ENCODE measurements around the gene ATP6AP1.

The ATP6AP1 gene

DNA sequence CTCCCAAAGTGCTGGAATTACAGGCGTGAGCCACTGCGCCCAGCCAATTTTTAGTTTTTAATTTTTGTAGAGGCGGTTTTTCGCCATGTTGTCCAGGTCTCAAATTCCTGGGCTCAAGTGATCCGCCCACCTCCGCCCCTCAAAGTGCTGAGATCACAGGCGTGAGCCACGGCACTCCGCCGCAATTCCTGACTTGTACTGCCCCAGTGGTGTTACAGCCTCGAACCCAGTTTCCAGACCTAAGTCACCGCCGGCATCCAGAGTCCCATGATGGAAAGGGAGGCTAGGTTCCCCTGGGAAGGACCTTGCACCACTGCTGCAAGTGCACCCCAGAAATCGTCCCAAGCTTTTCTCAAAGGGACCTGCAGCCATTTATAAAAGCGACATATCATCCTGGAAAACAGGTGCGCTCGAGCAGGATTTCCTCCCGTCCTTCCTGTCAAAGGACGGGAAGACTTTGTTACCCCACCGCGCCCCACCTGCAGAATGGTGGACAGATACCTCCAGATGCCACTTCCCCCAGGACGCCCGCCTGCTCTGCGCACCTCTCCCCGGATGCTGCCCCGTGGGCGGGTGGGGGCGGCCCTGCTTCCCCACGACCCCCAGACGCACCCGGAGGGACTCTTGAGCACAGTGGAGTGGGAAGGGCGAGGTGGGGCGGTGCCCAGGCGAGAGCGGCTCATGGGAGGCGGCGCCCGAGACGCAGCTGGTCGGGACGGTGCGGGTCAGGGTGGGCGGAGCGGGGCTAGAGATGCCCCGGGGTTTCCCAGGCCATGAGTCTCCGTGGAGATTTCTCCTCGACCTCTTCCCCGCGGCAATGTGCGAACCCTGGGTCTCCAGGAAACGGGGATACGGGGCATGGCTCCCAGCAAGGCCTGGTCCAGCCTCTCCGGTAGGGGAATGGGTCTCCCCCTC lies 31.2 kb upstream of the ATP6AP1 start:
- Histone ChIP-seq H3K4me2 (peak overlapping the region; percentile 72 to 90 (median 83)), H3K27me3 (peaks cover 0 to 32% (median 12%) of the 10 kb centered on the region in 11 experiments; a peak in 14 of 22 replicates), H3K4me3 (peak overlapping the region; percentile 54 to 86 (median 79)), H3K9me3 (replicated peaks in 1 of 11) (peaks cover 16 to 38% (median 28%) of the 10 kb centered on the region in 11 experiments; a peak in 21 of 22 replicates), H4K20me1 (peaks cover 31 to 35% (median 34%) of the 10 kb centered on the region in 11 experiments; a peak in 21 of 22 replicates), H3K9ac (peak overlapping the region; percentile 94 to 100 (median 96)), H3K36me3 (peaks cover 22 to 26% (median 24%) of the 10 kb centered on the region in 11 experiments), H3K4me1 (peaks cover 0 to 20% (median 9%) of the 10 kb centered on the region in 10 experiments; a peak in 13 of 20 replicates), H3K27ac (peak overlapping the region; percentile 94 to 99 (median 98))
- TF ChIP-seq Cebpa-rat (IDR thresholded peaks at IDR 0.05), result no peak

GRCh38 chrX:154397888-154398667 lies 30.4 kb upstream of the ATP6AP1 start, which contains the start of gene RPL10:
TSS of gene RPL10 (plus strand) at chrX:154398377. CDS start at chrX:154398520, 143 bp downstream.
- H3K9ac ChIP-seq, result peak within 1 kb of the TSS; percentile 94 to 100 (median 96)
- peaks cover 16 to 38% (median 28%) of the 10 kb centered on the region in 11 experiments; a peak in 21 of 22 replicates for H3K9me3 ChIP-seq (replicated peaks in 1 of 11)
- H3K4me1 ChIP-seq, result peaks cover 0 to 20% (median 9%) of the 10 kb centered on the region in 10 experiments; a peak in 13 of 20 replicates
- H3K4me2 ChIP-seq, result peak within 1 kb of the TSS; percentile 80 to 92 (median 86)
- no peak for TF ChIP-seq Cebpa-rat (IDR thresholded peaks at IDR 0.05)
- peaks cover 0 to 39% (median 15%) of the 10 kb centered on the region in 11 experiments; a peak in 16 of 22 replicates for H3K27me3 ChIP-seq
- peak within 1 kb of the TSS; percentile 94 to 99 (median 98) for H3K27ac ChIP-seq
- peak within 1 kb of the TSS; percentile 54 to 86 (median 79) for H3K4me3 ChIP-seq
- peaks cover 22 to 26% (median 24%) of the 10 kb centered on the region in 11 experiments for H3K36me3 ChIP-seq
- peaks cover 36 to 44% (median 42%) of the 10 kb centered on the region in 11 experiments; a peak in 21 of 22 replicates for H4K20me1 ChIP-seq

DNA sequence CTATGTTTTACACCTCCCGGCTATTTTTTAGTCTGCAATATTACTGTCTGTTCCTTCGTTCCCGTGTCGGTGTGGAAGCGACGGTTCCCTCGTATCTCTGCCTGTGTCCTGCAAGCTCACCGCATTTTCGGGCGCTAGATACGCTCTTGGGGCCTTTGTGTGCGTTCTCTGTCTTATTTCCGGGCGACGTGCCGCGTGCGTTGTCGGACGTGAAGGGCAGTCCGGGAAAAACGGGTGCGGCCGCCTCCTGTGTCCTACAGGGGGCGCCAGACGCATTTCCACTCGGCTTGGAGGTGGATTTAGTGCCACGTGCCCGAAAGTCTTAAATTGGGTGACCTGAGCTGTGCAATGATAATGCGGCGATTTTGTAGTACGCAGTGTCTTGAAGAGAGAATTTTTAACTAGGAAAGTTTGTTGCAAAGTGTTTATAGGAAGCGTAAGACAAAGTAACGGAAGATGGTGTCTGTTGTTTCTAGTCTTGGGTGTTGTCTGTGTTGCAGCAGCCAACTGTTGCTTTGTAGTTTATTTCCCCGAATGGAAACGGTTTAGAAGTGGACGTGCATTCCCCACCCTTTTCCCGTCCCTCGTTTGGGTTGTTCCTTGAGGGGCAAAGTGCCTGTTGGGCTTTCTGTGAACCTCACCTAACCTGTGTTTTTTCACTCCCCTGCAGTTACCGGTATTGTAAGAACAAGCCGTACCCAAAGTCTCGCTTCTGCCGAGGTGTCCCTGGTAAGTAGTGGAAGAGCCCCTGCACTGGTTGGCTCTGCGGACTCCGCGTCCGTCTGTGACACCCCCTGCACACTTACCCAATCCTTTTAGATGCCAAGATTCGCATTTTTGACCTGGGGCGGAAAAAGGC lies 29.6 kb upstream of the ATP6AP1 start:
- Histone ChIP-seq H3K36me3 (peaks cover 22 to 26% (median 24%) of the 10 kb centered on the region in 11 experiments), H3K4me3 (peak overlapping the region; percentile 54 to 86 (median 79)), H3K27me3 (peaks cover 0 to 39% (median 17%) of the 10 kb centered on the region in 11 experiments; a peak in 17 of 22 replicates), H3K4me1 (peaks cover 0 to 20% (median 9%) of the 10 kb centered on the region in 10 experiments; a peak in 13 of 20 replicates), H3K9me3 (replicated peaks in 1 of 11) (peaks cover 16 to 39% (median 28%) of the 10 kb centered on the region in 11 experiments; a peak in 21 of 22 replicates), H3K27ac (peak overlapping the region; percentile 88 to 99 (median 98)), H4K20me1 (peaks cover 36 to 50% (median 45%) of the 10 kb centered on the region in 11 experiments; a peak in 21 of 22 replicates), H3K4me2 (peak overlapping the region; percentile 74 to 92 (median 86)), H3K9ac (peak overlapping the region; percentile 94 to 100 (median 96))
- no peak for TF ChIP-seq Cebpa-rat (IDR thresholded peaks at IDR 0.05)

GRCh38 chrX:154399527-154400368 lies 28.7 kb upstream of the ATP6AP1 start:
- Histone ChIP-seq H4K20me1 (peaks cover 36 to 57% (median 46%) of the 10 kb centered on the region in 11 experiments; a peak in 21 of 22 replicates), H3K4me2 (peak overlapping the region; percentile 74 to 92 (median 86)), H3K9me3 (replicated peaks in 1 of 11) (peaks cover 16 to 41% (median 28%) of the 10 kb centered on the region in 11 experiments; a peak in 21 of 22 replicates), H3K4me1 (peaks cover 0 to 20% (median 9%) of the 10 kb centered on the region in 10 experiments; a peak in 13 of 20 replicates), H3K9ac (peak overlapping the region; percentile 94 to 100 (median 96)), H3K4me3 (peak overlapping the region; percentile 54 to 86 (median 79)), H3K27ac (peak overlapping the region in 10 of 11 experiments; percentile 94 to 99 (median 98); a peak in 20 of 22 replicates), H3K27me3 (peaks cover 0 to 40% (median 17%) of the 10 kb centered on the region in 11 experiments; a peak in 17 of 22 replicates), H3K36me3 (peaks cover 22 to 27% (median 24%) of the 10 kb centered on the region in 11 experiments)
- no peak for TF ChIP-seq Cebpa-rat (IDR thresholded peaks at IDR 0.05)

GRCh38 chrX:154400369-154400817 lies 28.1 kb upstream of the ATP6AP1 start:
- peak overlapping the region; percentile 54 to 86 (median 79); a peak in 19 of 20 replicates for H3K4me3 ChIP-seq
- H3K27me3 ChIP-seq, result peaks cover 0 to 46% (median 17%) of the 10 kb centered on the region in 11 experiments; a peak in 17 of 22 replicates
- H3K4me1 ChIP-seq, result peaks cover 0 to 20% (median 11%) of the 10 kb centered on the region in 10 experiments; a peak in 13 of 20 replicates
- H3K36me3 ChIP-seq, result peaks cover 22 to 34% (median 24%) of the 10 kb centered on the region in 11 experiments
- H3K27ac ChIP-seq, result peak overlapping the region in 9 of 11 experiments; percentile 96 to 99 (median 98); a peak in 13 of 22 replicates
- peaks cover 16 to 41% (median 28%) of the 10 kb centered on the region in 11 experiments; a peak in 21 of 22 replicates for H3K9me3 ChIP-seq (replicated peaks in 1 of 11)
- peak overlapping the region; percentile 94 to 100 (median 96); a peak in 21 of 22 replicates for H3K9ac ChIP-seq
- peak overlapping the region; percentile 74 to 92 (median 86) for H3K4me2 ChIP-seq
- H4K20me1 ChIP-seq, result peaks cover 36 to 63% (median 46%) of the 10 kb centered on the region in 11 experiments; a peak in 21 of 22 replicates

- peak overlapping the region in 10 of 11 experiments; percentile 13 to 92 (median 85); a peak in 13 of 22 replicates for H3K4me2 ChIP-seq
- H3K9ac ChIP-seq, result peak overlapping the region in 6 of 11 experiments; percentile 95 to 100 (median 97); a peak in 10 of 22 replicates
- no peak for TF ChIP-seq Cebpa-rat (IDR thresholded peaks at IDR 0.05)
- peaks cover 0 to 19% (median 9%) of the 10 kb centered on the region in 10 experiments; a peak in 13 of 20 replicates for H3K4me1 ChIP-seq
- H3K36me3 ChIP-seq, result peaks cover 22 to 34% (median 24%) of the 10 kb centered on the region in 11 experiments
- peak overlapping the region in 3 of 11 experiments; percentile 6 to 99 (median 98); a peak in 3 of 22 replicates for H3K27ac ChIP-seq
- H4K20me1 ChIP-seq, result peaks cover 36 to 64% (median 46%) of the 10 kb centered on the region in 11 experiments; a peak in 21 of 22 replicates
- H3K9me3 ChIP-seq (replicated peaks in 1 of 11), result peaks cover 16 to 36% (median 28%) of the 10 kb centered on the region in 11 experiments; a peak in 21 of 22 replicates
- peaks cover 0 to 46% (median 17%) of the 10 kb centered on the region in 11 experiments; a peak in 17 of 22 replicates for H3K27me3 ChIP-seq
- H3K4me3 ChIP-seq, result peak overlapping the region in 4 of 10 experiments; percentile 78 to 86 (median 82); a peak in 5 of 20 replicates
Observed at GRCh38 chrX:154401045-154401799, 27.3 kb upstream of the ATP6AP1 start.

Data from BLaER1 treated with 17β-estradiol and CSF1 and Interleukin-3, amounts not matched to agents 10 nM and 100 nM (cell line).